HG03103 (cell line): ENCODE results near the gene CYP39A1.
A peak's percentile ranks its signal among the peaks of the same experiment; 100 is the strongest.

ENCODE experiments used
- ATAC-seq: cut with Tn5 transposase; IDR thresholded peaks from one replicate; pipeline ENCODE4 v1.9.1; 2021; ENCODE audit warnings: low read depth; ENCODE audit not compliant: unreplicated experiment

Gene CYP39A1, protein sequence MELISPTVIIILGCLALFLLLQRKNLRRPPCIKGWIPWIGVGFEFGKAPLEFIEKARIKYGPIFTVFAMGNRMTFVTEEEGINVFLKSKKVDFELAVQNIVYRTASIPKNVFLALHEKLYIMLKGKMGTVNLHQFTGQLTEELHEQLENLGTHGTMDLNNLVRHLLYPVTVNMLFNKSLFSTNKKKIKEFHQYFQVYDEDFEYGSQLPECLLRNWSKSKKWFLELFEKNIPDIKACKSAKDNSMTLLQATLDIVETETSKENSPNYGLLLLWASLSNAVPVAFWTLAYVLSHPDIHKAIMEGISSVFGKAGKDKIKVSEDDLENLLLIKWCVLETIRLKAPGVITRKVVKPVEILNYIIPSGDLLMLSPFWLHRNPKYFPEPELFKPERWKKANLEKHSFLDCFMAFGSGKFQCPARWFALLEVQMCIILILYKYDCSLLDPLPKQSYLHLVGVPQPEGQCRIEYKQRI

DNA sequence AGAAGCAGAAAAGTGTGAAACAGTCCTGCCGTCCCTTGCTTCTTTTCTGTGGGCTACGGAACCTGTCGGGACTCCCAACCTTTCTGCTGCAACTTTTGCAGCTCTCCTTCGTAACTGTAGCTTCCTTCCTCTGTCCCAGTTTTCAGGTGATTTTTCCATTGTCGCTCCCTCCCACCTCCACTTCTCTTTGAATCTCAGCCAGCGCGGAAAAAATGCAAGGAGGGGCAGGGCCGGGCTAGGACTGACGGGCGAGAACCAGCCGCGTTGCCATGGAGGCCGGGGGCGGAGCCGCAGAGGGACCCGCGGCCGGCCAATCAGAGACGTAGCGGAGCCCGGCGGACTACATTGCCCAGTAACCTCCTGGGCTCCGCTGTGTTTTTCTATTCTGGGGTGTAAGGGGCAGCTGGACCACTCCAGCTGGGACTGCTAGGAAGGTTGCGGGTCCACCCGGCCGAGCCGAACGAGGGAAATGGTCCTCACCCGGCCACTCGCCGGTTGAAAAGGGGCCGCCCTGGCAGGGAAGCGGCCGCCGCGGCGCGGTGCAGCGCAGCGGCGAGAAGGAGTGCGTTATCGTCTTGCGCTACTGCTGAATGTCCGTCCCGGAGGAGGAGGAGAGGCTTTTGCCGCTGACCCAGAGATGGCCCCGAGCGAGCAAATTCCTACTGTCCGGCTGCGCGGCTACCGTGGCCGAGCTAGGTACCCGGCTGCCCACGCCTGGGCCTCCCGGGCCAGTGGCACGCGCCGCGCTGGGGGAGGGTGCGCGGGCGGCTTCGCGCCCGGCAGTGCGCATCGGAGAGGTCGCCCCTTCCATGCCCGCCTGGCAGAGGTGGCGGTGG lies at the start of gene CYP39A1, which contains the start of gene SLC25A27:
Gene CYP39A1 (minus strand): TSS at position 216 of the 836 bp plus-strand sequence. CDS start 236 bp downstream, outside the sequence.
Gene SLC25A27 (plus strand): TSS at position 373 of the 836 bp plus-strand sequence. CDS start 218 bp downstream, at position 591.
- peak; percentile 100 for ATAC-seq

DNA sequence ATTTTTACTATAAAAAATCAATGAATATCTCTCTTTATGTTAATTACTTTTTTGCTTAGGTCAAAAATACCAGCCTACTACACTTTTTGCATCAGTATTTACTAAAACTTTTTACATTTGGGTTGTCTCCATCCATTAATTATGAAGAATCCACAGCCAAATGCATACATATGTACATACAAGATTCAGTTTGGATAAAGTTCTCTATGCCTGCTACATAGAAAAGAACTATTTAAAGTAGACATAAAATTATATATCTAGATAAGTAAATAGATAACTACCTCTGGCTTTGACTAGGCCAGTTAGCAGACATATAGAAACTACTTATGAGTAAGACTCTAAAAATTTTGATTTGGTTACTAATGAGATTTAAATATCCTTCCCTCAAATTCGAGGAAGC lies 47.4 kb upstream of the CYP39A1 start:
- ATAC-seq = no peak

DNA sequence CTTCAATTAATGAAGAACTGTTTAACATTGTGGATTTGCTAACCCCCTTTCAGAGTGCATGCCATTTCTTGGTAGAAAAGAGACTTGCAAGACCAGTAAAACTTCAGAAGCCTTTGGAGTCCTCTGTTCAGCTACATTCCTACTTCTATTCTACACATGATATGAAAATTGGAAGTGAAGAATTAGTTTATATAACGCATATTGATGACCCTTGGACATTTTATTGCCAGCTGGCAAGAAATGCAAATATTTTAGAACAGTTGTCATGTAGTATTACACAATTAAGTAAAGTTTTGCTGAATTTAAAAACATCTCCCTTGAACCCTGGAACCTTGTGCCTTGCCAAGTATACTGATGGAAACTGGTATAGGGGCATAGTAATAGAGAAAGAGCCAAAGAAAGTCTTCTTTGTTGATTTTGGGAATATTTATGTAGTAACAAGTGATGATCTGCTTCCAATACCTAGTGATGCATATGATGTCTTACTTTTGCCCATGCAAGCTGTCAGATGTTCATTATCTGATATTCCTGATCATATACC lies 38.4 kb upstream of the CYP39A1 start:
- ATAC-seq = no peak

DNA sequence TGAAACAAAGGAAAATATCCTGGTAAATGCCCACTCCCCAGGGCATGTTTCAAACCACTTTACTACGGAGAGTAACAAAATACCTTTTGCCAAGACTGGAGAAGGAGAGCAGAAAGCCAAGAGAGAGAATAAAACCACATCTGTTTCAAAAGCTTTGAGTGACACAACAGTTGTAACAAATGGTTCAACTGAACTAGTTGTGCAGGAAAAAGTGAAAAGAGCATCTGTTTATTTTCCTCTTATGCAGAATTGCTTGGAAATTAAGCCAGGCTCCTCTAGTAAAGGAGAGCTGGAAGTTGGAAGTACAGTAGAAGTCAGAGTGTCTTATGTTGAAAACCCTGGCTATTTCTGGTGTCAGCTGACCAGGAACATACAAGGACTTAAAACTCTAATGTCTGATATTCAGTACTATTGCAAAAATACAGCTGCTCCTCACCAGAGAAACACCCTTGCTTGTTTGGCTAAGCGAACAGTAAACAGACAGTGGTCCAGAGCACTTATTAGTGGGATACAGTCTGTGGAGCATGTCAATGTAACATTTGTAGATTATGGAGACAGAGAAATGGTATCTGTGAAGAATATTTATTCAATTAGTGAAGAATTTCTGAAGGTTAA lies 37.6 kb upstream of the CYP39A1 start:
- no peak for ATAC-seq

DNA sequence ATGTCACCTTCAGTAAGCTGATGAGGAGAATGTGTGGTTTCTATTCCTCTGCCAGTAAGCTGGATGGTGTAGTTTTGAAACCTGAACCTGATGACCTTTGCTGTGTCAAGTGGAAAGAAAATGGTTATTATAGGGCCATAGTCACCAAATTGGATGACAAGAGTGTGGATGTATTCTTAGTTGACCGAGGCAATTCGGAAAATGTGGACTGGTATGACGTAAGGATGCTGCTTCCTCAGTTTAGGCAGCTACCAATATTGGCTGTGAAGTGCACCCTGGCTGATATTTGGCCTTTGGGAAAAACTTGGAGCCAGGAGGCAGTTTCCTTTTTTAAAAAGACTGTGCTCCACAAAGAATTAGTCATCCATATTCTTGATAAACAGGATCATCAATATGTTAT lies 37.0 kb upstream of the CYP39A1 start:
- no peak for ATAC-seq

DNA sequence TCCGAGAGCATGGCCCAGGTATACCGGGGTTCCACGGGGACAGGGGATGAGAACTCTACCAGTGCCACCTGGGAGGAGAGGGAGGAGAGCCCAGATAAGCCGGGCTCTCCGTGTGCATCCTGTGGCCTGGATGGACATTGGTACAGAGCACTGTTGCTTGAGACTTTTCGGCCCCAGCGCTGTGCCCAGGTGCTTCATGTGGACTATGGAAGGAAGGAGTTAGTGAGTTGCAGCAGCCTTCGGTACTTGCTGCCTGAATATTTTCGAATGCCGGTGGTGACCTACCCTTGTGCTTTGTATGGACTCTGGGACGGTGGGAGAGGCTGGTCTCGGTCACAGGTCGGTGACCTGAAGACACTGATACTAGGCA lies 36.3 kb upstream of the CYP39A1 start:
- ATAC-seq = no peak

DNA sequence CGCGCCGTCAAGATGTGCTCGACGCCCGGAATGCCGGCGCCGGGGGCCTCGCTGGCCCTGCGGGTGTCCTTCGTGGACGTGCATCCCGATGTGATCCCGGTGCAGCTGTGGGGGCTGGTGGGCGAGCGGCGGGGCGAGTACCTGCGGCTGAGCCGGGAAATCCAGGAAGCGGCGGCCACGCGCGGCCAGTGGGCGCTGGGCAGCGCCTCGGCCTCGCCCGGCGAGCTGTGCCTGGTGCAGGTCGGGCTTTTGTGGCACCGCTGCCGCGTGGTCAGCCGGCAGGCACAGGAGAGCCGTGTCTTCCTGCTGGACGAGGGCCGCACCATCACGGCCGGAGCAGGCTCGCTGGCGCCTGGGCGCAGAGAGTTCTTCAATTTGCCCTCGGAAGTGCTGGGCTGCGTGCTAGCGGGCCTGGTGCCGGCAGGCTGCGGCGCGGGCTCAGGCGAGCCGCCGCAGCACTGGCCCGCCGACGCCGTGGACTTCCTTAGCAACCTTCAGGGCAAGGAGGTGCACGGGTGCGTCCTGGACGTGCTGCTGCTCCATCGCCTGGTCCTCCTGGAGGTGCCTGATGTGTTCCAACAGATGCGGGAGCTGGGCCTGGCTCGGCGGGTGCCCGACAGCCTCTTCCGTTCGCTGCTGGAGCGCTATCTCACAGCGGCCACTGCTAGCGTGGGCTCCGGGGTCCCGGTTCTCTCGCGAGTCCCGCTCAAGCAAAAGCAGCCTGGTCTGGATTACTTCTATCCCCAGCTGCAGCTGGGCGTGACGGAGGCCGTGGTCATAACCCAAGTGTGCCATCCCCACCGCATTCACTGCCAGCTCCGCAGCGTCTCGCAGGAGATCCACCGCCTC lies 35.7 kb upstream of the CYP39A1 start:
- ATAC-seq = no peak

DNA sequence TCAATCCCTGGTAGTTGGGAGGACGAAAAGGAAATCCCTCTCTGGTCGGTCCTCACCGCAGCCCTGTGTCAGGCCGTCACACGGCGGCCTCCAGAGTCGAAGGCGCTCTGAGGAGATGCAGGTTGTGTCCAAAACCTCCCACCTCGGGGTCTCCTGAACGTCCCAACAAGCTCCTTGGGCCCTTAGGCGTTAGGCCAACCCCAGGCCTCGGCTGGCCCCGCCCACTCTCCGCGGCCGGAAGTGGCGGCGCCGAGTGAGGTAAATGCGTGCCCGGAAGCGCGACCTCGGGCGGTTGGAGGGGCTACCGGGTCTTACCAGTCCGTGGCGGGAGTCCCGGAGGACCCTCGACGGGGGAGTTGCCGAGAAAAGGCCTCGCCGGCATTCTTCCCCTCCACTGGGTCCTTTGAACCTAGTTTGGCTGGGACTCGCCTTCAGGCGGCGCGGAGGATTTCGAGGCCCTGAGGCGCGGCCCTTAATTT lies 35.0 kb upstream of the CYP39A1 start, which contains the start of gene TDRD6:
Gene TDRD6 (plus strand): TSS at position 267 of the 479 bp plus-strand sequence. CDS start 244 bp downstream, outside the sequence.
- ATAC-seq = no peak

DNA sequence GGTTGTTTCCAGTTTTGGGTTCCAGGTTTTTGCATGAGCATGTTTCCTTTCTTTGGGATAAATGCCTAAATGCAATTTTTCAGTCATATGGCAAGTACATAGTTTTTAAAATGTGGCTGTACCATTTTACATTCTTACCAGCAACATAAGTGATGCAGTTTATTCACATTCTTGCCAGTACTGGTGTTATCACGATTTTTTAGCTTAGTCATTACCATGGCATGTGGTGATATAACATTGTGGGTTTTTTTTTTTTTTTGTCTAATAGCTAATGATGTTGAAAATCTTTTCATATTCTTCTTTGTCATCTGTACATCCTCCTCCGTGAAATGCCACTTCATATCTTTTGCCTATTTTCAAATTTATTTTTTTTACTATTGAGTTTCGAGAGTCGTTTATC lies 32.2 kb upstream of the CYP39A1 start:
- ATAC-seq = no peak

DNA sequence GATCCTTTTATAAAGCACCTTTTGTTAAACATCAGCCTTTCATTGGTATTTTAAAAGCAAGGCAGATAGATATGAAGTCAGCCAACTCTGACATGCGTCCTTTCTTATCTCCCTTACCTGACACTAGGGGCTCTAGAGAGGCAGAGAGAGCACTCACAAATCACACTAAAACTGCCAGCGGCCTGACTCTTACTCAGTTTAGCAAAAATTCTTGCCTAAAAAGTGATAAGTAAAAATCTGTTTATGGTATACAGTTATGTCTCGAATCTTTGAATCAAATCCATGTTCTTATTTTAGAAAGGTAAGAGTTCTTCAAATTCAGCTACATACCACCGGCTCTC lies 24.7 kb upstream of the CYP39A1 start:
- no peak for ATAC-seq

DNA sequence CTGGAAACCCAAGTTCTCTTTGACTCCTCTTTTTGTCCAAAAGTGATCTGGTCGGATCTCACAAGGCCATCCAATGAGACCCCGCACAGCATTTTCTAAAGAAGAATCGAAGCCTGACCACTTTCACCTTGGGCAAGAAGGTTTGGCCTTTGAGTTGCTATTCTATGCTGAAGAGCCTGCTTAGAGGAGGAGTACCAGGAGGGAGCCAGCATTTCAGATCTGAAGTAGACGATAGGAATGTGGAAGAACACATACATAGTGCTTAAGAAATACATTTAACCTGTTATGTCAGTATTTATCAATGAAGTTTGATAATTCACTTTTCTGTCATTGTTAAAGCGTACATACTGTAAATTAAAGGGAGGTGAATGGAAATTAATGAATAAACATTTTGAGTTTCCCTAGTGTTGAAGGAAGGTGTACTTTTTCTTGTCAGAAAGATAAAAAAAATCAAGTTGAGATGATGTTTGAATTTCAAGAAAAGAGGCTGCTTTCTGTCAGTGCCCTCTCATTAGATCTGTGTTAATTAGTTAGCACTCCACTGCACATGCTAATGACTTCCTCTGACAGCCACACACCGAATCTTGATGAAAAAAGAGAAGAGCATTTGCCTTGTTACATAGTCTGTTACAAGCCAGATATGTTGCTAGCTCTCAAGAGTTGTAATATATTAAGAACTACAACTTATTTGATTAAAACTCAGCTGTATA lies 24.1 kb upstream of the CYP39A1 start:
- no peak for ATAC-seq

DNA sequence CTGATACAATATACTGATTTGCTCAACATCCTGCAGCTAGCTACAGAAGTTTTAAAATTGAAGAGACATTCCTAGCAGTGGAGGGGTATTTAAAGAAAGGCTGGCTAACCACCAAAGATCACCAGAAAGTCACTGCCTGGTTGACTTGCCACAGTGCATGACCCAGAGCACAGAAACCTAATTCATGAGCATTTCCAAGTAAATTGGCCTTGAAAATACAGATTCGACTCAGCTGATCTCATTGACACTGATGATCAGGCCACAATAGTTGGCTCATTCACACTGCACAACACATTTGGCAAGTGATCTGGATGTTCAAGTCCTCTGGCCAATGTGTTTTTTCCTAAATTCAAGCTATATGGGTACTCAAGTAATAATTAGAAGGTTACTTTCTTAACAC lies 21.8 kb upstream of the CYP39A1 start:
- no peak for ATAC-seq

DNA sequence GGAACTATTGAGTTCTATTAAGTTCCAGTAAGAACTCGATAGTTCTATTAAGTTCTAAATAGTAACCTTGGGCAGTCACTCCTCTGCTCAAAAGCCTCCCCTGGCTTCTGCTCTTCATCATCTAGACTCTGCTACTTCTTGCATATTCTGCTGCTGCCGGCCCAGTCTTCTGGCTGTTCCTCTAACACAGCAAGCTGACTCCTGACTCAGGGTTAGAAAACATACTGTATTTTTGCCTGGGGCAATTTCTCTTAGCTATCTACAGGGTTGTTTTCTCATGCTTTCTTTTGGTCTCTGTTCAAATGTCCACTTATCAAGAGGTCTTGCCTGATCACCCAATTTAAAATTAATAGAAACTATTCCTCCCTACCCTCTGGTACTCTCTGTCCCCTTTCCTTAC lies 14.8 kb upstream of the CYP39A1 start:
- no peak for ATAC-seq

DNA sequence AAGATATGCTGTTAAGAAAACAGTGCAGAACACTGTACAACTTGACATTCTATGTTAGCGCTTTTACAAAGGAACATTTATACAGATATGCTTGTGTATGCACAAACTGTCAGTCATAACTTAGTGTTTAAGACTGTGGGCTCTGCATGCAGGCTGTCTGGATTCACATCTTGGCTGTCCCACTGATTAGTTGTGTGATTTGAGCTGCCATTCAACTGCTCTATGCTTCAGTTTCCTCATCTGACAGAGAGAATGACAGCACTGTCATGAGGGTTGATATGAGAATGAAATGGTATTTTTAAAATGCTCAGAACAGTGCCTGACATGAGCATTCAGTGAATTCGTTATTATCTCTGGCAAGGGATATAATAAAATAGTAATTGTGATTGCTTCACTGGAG lies 8.9 kb upstream of the CYP39A1 start:
- no peak for ATAC-seq

DNA sequence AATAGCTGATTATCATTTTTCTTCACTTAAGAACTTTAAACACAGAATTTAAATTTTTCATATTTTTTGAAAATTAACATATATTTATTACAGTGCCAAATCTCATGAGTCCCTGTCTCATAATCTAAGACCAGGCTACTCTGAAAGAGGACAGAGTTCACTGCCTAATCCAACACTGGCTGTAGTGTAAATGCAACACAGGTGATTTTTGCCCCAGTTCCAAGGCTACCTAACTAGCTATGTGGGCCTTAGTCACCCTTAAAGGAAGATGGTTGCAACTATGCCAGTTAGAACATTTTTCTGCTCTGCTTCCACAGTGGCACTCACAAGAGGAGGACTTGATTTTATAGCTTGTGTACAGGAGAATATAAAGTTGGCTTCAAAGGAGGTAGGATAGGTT lies 5.0 kb upstream of the CYP39A1 start:
- ATAC-seq = no peak

DNA sequence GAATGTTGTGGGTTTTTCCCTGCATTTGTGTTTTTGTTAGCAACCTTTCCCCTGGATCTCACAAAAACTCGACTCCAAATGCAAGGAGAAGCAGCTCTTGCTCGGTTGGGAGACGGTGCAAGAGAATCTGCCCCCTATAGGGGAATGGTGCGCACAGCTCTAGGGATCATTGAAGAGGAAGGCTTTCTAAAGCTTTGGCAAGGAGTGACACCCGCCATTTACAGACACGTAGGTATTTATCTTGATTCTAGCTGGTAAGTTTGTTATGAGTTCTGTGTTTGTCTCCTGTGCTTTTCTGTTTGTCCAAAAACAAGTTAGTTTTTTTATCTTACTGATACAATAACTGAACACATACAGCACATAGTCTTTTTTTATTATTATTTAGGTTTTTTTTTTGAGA lies 3.2 kb upstream of the CYP39A1 start:
- no peak for ATAC-seq

DNA sequence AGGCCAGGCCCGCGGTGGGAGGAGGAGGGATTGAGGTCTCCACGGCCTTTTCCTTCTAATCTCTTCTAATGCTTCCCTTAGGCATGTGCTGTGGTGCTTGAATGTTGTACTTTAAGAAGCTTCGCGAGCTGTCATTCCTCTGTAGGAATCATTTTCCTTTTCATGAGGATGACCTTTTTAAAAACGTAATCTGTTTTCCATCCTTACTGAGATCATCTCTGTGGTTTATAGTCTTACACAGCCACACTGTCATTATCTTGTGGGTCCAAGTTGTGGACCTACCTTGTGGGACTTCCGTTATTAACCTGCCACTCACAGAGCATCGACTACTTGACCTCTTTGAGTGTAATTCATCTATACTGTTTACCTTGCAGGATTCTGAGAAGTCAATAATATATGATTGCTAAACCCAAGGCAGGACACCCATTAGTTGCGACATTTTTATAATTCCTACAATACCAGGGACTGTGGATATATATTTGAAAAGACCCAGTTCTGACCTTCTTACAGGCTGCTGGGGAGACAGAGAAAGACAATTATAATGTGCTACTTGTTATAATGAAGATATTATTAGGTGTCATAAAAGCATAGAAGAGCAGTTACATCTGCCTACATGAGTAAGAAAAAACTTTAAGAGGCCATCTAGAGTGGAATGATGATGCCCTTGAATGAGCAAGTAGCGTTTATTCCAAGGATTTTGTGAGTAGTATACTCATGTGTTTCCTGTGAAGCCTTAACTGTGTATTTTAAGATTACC lies 999 bp upstream of the CYP39A1 start:
- ATAC-seq = no peak

DNA sequence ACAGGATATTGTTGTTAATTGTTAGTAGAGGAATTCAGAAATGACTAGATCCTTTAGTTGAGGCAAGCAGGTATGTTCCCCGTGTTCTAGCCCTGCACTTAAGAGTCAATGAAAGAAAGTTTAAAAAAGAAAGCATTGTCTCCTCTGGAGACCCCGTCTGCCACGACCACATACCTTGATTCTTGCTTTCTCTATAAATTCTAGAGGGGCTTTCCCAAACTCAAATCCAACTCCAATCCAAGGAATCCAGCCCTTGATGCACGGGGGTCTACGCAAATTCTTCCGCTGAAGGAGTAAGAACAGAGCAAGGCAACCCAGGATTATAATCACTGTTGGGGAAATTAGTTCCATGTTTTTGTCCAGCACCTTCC lies 401 bp downstream of the CYP39A1 start:
- no peak for ATAC-seq

DNA sequence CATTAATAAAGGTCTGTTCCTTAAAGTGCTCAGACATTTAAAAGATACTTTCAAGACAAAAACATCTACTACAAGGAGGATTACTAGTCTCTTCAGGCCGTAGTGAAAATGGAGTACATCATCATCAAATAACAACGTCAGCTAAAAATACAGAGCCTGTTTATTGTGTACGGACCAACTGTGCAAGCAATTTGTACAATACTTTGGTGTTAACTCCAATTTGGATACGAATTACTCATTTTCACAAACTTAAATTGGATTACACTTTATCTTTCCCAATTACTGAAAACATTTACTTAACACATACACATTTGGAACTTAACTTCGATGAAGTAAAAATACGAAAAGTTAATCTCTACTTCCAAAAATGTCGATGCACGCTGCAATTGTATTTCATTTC lies 802 bp downstream of the CYP39A1 start:
- ATAC-seq = no peak
